K562 (cell line): ENCODE measurements around the gene ZNRF1. TPM values are rescaled to one million over a fixed set of nuclear protein-coding genes. Genes with fewer than 3 reads are reported as not detected.

ENCODE experiments used
- BRD4 ChIP-seq: fragments of 200-600 bp; sonication (generic); IDR thresholded peaks from 2 replicates; pipeline ENCODE4 v1.6.1; 2017; ENCODE audit warnings: inconsistent platforms
- EGR1 ChIP-seq: fragments of 450-650 bp; conservative IDR thresholded peaks from 2 replicates; pipeline ENCODE4 v1.6.1; 2017; ENCODE audit warnings: mild to moderate bottlenecking
- GATAD2B ChIP-seq: fragments of 450-650 bp; IDR thresholded peaks from 2 replicates; pipeline ENCODE4 v1.6.1; 2017; ENCODE audit warnings: mild to moderate bottlenecking, borderline replicate concordance
- MXI1 ChIP-seq: IDR thresholded peaks from 2 replicates; pipeline ENCODE4 v1.6.1; 2011; ENCODE audit warnings: low read depth, mild to moderate bottlenecking, improper control_type of control experiment, low read length
- NUFIP1 ChIP-seq: fragments of 450-650 bp; IDR thresholded peaks from 2 replicates; pipeline ENCODE4 v1.6.1; 2018; ENCODE audit not compliant: partially characterized antibody
- PTTG1 ChIP-seq: fragments of 450-650 bp; IDR thresholded peaks from 2 replicates; pipeline ENCODE4 v1.6.1; 2016; ENCODE audit warnings: low read depth, mild to moderate bottlenecking, missing genetic modification characterization, missing compliant biosample characterization
- SAFB ChIP-seq: fragments of 200-400 bp; formaldehyde crosslinking; IDR thresholded peaks from 2 replicates; pipeline ENCODE4 v1.6.1; 2017; ENCODE audit warnings: low read depth, low read length, borderline replicate concordance
- SIX5 ChIP-seq, 2 experiments: IDR thresholded peaks; 2 replicates each; pipeline ENCODE4 v1.6.1; 2011; ENCODE audit warnings: low read length in 2 of 2, borderline replicate concordance in 1 of 2, low read depth in 1 of 2, mild to moderate bottlenecking in 1 of 2, moderate library complexity in 1 of 2; ENCODE audit not compliant: insufficient read depth in 1 of 2
- SMARCC2 ChIP-seq: fragments of 450-650 bp; IDR thresholded peaks from 2 replicates; pipeline ENCODE4 v1.6.1; 2017; ENCODE audit warnings: antibody characterized with exemption, moderate library complexity, mild to moderate bottlenecking, low read depth
- SP2 ChIP-seq: IDR thresholded peaks from 2 replicates; pipeline ENCODE4 v1.6.1; 2011; ENCODE audit warnings: mild to moderate bottlenecking, low read depth, low read length, moderate library complexity; ENCODE audit not compliant: poor library complexity, severe bottlenecking; ENCODE audit errors: extremely low read depth
- STAT5A ChIP-seq: IDR thresholded peaks from 2 replicates; pipeline ENCODE4 v1.6.1; 2012; ENCODE audit warnings: low read length, inconsistent platforms, borderline replicate concordance
- polyA plus RNA-seq, 8 experiments: library from polyadenylated mRNA; depleted of rRNA in 4 of 8; stranded (reverse) in 5 of 8; unstranded in 3 of 8; fragments of >200 nt; fragmentation: Nextera tagmentation in 2 of 8; fragmentation: Illumina TruSeq in 1 of 8; extraction: Ambion mirVana in 2 of 8; extraction: Trizol in 1 of 8; gene quantifications; 2 replicates each; pipeline versions ENCODE4 v1.2.1 to v1.2.3, GENCODE V29; 2011 to 2014; ENCODE audit warnings: inconsistent platforms in 1 of 8, missing spikeins in 1 of 8
- total RNA-seq, 7 experiments: library from RNA; depleted of rRNA in 6 of 7; stranded (reverse); fragments of >200 nt in 6 of 7; fragmentation: Illumina TruSeq in 2 of 7; extraction: Trizol in 2 of 7; gene quantifications; 2 replicates each; pipeline versions ENCODE4 v1.2.1 to v1.2.3, GENCODE V29; 2011 to 2021; ENCODE audit warnings: low replicate concordance in 1 of 7
- TF ChIP-seq, protein P1 (sequence below): fragments of 450-650 bp; IDR thresholded peaks from 2 replicates; pipeline ENCODE4 v1.6.1; 2014; ENCODE audit warnings: low read depth, mild to moderate bottlenecking, moderate library complexity, borderline replicate concordance
- TF ChIP-seq, protein P2 (sequence below): fragments of 250-450 bp; sonication (Bioruptor Pico); IDR thresholded peaks from 2 replicates; pipeline ENCODE4 v1.5.1; 2021; ENCODE audit warnings: mild to moderate bottlenecking
- TF ChIP-seq, protein P3 (sequence below): sonication (generic); formaldehyde crosslinking; IDR thresholded peaks from 2 replicates; pipeline ENCODE4 v1.8.0; 2023; ENCODE audit warnings: mild to moderate bottlenecking, missing genetic modification reagents
- TF ChIP-seq, protein P4 (sequence below): fragments of 450-650 bp; conservative IDR thresholded peaks from 2 replicates; pipeline ENCODE4 v1.6.1; 2016; ENCODE audit warnings: missing genetic modification characterization, low read depth, mild to moderate bottlenecking, missing compliant biosample characterization, moderate library complexity

The ZNRF1 gene
- total and polyA plus RNA-seq, 9 of the 15 experiments (the other 6 are each of a cell fraction or from before 2014, with no cell fraction given) = 9.5 to 37.7 (median 20.0) TPM

DNA sequence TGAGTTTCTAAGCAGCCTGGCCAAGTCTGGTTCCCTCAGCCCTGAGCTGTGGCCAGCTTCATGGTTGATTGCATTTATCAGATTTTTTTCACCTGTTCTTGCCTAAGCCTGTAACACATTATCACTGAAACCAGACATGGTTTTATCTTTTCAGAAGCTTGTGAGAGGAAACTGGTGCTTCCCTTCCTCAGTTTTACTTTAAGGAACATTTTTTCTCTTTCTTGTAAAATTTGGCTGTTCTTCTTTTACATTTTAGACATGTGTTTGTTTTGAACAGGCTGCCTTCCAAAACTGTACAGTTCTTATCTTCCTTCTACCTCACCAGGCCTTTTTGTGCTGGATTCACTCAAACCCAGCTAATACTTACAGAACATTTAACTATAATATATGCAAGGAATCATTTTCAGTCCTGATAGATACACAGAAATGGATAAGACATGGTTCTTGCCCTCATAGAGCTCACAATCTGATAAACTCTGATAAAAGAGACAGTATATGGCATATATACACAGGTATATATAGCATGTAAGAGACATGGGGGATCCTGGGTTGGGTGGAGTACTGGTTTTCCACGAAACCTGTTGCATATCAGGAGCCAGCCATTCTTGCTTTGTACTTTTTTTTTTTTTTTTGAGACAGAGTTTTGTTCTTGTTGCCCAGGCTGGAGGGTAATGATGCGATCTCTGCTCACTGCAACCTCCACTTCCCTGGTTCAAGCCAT is 44.5 kb downstream of the ZNRF1 start (continued):
- TF ChIP-seq, protein P1, sequence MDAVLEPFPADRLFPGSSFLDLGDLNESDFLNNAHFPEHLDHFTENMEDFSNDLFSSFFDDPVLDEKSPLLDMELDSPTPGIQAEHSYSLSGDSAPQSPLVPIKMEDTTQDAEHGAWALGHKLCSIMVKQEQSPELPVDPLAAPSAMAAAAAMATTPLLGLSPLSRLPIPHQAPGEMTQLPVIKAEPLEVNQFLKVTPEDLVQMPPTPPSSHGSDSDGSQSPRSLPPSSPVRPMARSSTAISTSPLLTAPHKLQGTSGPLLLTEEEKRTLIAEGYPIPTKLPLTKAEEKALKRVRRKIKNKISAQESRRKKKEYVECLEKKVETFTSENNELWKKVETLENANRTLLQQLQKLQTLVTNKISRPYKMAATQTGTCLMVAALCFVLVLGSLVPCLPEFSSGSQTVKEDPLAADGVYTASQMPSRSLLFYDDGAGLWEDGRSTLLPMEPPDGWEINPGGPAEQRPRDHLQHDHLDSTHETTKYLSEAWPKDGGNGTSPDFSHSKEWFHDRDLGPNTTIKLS = no peak; the same call in 1 of the 2 replicates
- no peak for TF ChIP-seq SP2
- TF ChIP-seq, protein P2, sequence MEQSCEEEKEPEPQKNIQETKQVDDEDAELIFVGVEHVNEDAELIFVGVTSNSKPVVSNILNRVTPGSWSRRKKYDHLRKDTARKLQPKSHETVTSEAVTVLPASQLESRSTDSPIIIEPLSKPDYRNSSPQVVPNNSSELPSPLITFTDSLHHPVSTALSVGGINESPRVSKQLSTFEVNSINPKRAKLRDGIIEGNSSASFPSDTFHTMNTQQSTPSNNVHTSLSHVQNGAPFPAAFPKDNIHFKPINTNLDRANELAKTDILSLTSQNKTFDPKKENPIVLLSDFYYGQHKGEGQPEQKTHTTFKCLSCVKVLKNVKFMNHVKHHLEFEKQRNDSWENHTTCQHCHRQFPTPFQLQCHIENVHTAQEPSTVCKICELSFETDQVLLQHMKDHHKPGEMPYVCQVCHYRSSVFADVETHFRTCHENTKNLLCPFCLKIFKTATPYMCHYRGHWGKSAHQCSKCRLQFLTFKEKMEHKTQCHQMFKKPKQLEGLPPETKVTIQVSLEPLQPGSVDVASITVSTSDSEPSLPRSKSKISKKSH (CRISPR knock-in tag) = no peak
- peak; percentile 63; the same call in 1 of the 2 replicates for TF ChIP-seq MXI1
- TF ChIP-seq SMARCC2 = peak; percentile 99
- TF ChIP-seq SIX5 (IDR thresholded peaks at IDR 0.05; ENCODE audit: borderline replicate concordance in 1 of 2, insufficient read depth in 1 of 2, low read depth in 1 of 2, low read length in 2 of 2) = no peak
- TF ChIP-seq PTTG1 (tag) = no peak
- TF ChIP-seq NUFIP1 = no peak
- TF ChIP-seq EGR1 = no peak
- peak; percentile 77; the same call in 1 of the 2 replicates for TF ChIP-seq GATAD2B
- no peak for TF ChIP-seq BRD4
- peak; percentile 97 for TF ChIP-seq STAT5A
- no peak for TF ChIP-seq SAFB
- TF ChIP-seq, protein P3, sequence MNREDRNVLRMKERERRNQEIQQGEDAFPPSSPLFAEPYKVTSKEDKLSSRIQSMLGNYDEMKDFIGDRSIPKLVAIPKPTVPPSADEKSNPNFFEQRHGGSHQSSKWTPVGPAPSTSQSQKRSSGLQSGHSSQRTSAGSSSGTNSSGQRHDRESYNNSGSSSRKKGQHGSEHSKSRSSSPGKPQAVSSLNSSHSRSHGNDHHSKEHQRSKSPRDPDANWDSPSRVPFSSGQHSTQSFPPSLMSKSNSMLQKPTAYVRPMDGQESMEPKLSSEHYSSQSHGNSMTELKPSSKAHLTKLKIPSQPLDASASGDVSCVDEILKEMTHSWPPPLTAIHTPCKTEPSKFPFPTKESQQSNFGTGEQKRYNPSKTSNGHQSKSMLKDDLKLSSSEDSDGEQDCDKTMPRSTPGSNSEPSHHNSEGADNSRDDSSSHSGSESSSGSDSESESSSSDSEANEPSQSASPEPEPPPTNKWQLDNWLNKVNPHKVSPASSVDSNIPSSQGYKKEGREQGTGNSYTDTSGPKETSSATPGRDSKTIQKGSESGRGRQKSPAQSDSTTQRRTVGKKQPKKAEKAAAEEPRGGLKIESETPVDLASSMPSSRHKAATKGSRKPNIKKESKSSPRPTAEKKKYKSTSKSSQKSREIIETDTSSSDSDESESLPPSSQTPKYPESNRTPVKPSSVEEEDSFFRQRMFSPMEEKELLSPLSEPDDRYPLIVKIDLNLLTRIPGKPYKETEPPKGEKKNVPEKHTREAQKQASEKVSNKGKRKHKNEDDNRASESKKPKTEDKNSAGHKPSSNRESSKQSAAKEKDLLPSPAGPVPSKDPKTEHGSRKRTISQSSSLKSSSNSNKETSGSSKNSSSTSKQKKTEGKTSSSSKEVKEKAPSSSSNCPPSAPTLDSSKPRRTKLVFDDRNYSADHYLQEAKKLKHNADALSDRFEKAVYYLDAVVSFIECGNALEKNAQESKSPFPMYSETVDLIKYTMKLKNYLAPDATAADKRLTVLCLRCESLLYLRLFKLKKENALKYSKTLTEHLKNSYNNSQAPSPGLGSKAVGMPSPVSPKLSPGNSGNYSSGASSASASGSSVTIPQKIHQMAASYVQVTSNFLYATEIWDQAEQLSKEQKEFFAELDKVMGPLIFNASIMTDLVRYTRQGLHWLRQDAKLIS (CRISPR knock-in tag) = no peak
- TF ChIP-seq, protein P4, sequence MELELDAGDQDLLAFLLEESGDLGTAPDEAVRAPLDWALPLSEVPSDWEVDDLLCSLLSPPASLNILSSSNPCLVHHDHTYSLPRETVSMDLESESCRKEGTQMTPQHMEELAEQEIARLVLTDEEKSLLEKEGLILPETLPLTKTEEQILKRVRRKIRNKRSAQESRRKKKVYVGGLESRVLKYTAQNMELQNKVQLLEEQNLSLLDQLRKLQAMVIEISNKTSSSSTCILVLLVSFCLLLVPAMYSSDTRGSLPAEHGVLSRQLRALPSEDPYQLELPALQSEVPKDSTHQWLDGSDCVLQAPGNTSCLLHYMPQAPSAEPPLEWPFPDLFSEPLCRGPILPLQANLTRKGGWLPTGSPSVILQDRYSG (tag) = no peak
